Gastroesophageal sphincter (tissue), 3 donors: Measurements from ENCODE around the gene PCDHB13.
"Not testable (repeated sequence)": the region's sequence is repeated elsewhere in the genome, so short reads cannot be mapped to it uniquely, and the experiment has no call there.

Experiments
- CTCF ChIP-seq, 4 experiments: fragments of 200-600 bp in 2 of 4; fragments of 450-650 bp in 2 of 4; sonication (generic) in 1 of 4; IDR thresholded peaks; one replicate each; pipeline ENCODE4 v1.5.1; 2017 to 2019; ENCODE audit warnings: antibody characterized with exemption in 4 of 4, mild to moderate bottlenecking in 2 of 4, moderate library complexity in 2 of 4
- POLR2A ChIP-seq, 2 donors: fragments of 450-650 bp; IDR thresholded peaks; one replicate each; pipeline ENCODE4 v1.6.1; 2017; ENCODE audit warnings: antibody characterized with exemption in 2 of 2, mild to moderate bottlenecking in 2 of 2, moderate library complexity in 1 of 2
- POLR2AphosphoS5 ChIP-seq: sonication (generic); formaldehyde crosslinking; IDR thresholded peaks from one replicate; pipeline ENCODE4 v1.6.1; 2017; ENCODE audit warnings: antibody characterized with exemption

DNA sequence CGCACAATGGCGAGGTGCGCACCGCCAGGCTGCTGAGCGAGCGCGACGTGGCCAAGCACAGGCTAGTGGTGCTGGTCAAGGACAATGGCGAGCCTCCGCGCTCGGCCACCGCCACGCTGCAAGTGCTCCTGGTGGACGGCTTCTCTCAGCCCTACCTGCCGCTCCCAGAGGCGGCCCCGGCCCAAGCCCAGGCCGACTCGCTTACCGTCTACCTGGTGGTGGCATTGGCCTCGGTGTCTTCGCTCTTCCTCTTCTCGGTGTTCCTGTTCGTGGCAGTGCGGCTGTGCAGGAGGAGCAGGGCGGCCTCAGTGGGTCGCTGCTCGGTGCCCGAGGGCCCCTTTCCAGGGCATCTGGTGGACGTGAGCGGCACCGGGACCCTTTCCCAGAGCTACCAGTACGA, 33.7 kb downstream of the PCDHB13 start:
- not testable (repeated sequence) for TF ChIP-seq POLR2A (IDR thresholded peaks at IDR 0.05); CTCF (IDR thresholded peaks at IDR 0.05); POLR2AphosphoS5
